ENCODE measurements around the gene TTLL5. TPM values are rescaled to one million over a fixed set of nuclear protein-coding genes. Genes with fewer than 3 reads are reported as not detected.

TTLL5 gene
- total RNA-seq, 1 donor from 2014 or later, result 26.0 TPM

GRCh38 chr14:75886636-75887348, 225.7 kb downstream of the TTLL5 start:
- H3K4me3 ChIP-seq, result no peak overlapping the region
- H3K36me3 ChIP-seq, result no peaks in the 10 kb centered on the region
- no peaks in the 10 kb centered on the region for H3K9me3 ChIP-seq
- H3K27ac ChIP-seq, result no peak overlapping the region
- TF ChIP-seq, protein P1, sequence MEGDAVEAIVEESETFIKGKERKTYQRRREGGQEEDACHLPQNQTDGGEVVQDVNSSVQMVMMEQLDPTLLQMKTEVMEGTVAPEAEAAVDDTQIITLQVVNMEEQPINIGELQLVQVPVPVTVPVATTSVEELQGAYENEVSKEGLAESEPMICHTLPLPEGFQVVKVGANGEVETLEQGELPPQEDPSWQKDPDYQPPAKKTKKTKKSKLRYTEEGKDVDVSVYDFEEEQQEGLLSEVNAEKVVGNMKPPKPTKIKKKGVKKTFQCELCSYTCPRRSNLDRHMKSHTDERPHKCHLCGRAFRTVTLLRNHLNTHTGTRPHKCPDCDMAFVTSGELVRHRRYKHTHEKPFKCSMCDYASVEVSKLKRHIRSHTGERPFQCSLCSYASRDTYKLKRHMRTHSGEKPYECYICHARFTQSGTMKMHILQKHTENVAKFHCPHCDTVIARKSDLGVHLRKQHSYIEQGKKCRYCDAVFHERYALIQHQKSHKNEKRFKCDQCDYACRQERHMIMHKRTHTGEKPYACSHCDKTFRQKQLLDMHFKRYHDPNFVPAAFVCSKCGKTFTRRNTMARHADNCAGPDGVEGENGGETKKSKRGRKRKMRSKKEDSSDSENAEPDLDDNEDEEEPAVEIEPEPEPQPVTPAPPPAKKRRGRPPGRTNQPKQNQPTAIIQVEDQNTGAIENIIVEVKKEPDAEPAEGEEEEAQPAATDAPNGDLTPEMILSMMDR (IDR thresholded peaks at IDR 0.05), result no peak
- ATAC-seq (no peak), DNase-seq (no peak)
- no peaks in the 10 kb centered on the region for H3K27me3 ChIP-seq
- intact Hi-C loops (cut with DNase I), result no loop called here
- H3K4me1 ChIP-seq, result peaks cover 18% of the 10 kb centered on the region

- no peak for ATAC-seq
- no peaks in the 10 kb centered on the region for H3K9me3 ChIP-seq
- no peak overlapping the region for H3K4me3 ChIP-seq
- intact Hi-C loops (cut with DNase I), result no loop called here
- no peaks in the 10 kb centered on the region for H3K27me3 ChIP-seq
- peaks cover 14% of the 10 kb centered on the region for H3K4me1 ChIP-seq
- no peaks in the 10 kb centered on the region for H3K36me3 ChIP-seq
- no peak for DNase-seq
- TF ChIP-seq, protein P1 (IDR thresholded peaks at IDR 0.05), result no peak
- no peak overlapping the region for H3K27ac ChIP-seq
Observed at GRCh38 chr14:75888945-75889344, 227.9 kb downstream of the TTLL5 start.

DNA sequence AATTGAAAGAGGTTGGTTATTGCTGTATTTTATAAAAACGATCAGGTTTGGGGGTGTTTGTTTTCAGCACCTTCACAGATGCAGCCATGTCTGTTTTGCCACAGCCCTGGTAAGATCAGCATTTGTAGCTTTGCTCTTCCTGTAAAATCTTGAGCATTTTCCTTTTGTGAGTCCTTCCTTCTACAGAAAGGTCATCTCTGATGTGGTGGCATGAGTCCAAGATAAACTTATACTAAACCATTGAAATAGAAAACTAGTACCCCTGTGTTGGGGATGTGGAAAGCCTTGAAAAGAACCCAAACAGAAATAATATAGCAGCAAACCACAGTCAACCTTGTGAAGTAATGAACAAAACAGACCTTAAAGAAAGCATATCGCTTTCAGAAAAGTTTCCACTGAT, 235.3 kb downstream of the TTLL5 start:
- H3K27ac ChIP-seq, result no peak overlapping the region
- TF ChIP-seq, protein P1 (IDR thresholded peaks at IDR 0.05), result no peak
- H3K36me3 ChIP-seq, result no peaks in the 10 kb centered on the region
- intact Hi-C loops (cut with DNase I), result no loop called here
- ATAC-seq, result no peak
- H3K27me3 ChIP-seq, result no peaks in the 10 kb centered on the region
- H3K4me1 ChIP-seq, result no peaks in the 10 kb centered on the region
- no peak for DNase-seq
- H3K9me3 ChIP-seq, result no peaks in the 10 kb centered on the region
- no peak overlapping the region for H3K4me3 ChIP-seq

DNA sequence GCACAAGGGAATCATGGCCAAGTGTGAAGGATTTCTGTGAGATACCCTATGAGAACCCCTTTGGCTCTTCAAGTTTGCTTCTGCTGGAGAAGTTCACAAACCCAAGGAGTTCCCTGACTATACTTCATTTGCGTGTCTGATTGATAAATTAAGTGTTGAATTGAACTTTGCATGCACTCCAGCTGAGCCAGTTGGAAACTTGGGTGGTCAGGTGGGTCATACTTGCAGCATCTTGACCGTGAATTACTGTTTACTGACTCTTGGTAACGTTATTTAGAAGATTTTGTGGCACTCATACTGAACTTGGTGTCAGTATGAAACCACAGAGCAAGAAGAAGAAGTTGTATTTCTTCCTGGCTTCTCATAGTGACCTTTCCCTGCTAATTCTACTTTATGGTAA, 243.3 kb downstream of the TTLL5 start:
- ATAC-seq (no peak), DNase-seq (no peak)
- no peaks in the 10 kb centered on the region for H3K9me3 ChIP-seq
- TF ChIP-seq, protein P1 (IDR thresholded peaks at IDR 0.05), result no peak
- no peak overlapping the region for H3K27ac ChIP-seq
- no peaks in the 10 kb centered on the region for H3K36me3 ChIP-seq
- H3K4me3 ChIP-seq, result no peak overlapping the region
- intact Hi-C loops (cut with DNase I), result no loop called here
- H3K4me1 ChIP-seq, result peaks cover 3% of the 10 kb centered on the region
- H3K27me3 ChIP-seq, result no peaks in the 10 kb centered on the region

GRCh38 chr14:75905147-75905904, 244.3 kb downstream of the TTLL5 start:
- H3K36me3 ChIP-seq, result no peaks in the 10 kb centered on the region
- H3K27ac ChIP-seq, result no peak overlapping the region
- intact Hi-C loops (cut with DNase I), result loop anchor here (5.0 kb wide), 1 partner anchor 72 kb away; no protein-coding TSS in a partner anchor
- TF ChIP-seq, protein P1 (IDR thresholded peaks at IDR 0.05), result no peak
- H3K9me3 ChIP-seq, result no peaks in the 10 kb centered on the region
- no peak overlapping the region for H3K4me3 ChIP-seq
- ATAC-seq, result no peak
- DNase-seq, result no peak
- H3K27me3 ChIP-seq, result no peaks in the 10 kb centered on the region
- H3K4me1 ChIP-seq, result peaks cover 3% of the 10 kb centered on the region

Measured in upper lobe of right lung (tissue), 1 donor.